Mononuclear cell (primary cell): ENCODE results near the gene ZNF12. TPM values are rescaled to one million over a fixed set of nuclear protein-coding genes. Genes with fewer than 3 reads are reported as not detected.

Experiments used
- H3K27me3 ChIP-seq: 2 replicates; pipeline ENCODE4 v1.6.0; 2011; ENCODE audit warnings: low read length, control low read depth; ENCODE audit not compliant: insufficient read depth
- H3K4me1 ChIP-seq: 2 replicates; pipeline ENCODE4 v1.5.1; 2011; ENCODE audit warnings: mild to moderate bottlenecking, low read length, control low read depth; ENCODE audit not compliant: insufficient read depth
- H3K4me3 ChIP-seq: 2 replicates; pipeline ENCODE4 v1.5.1; 2011; ENCODE audit warnings: mild to moderate bottlenecking, low read length, moderate library complexity
- H3K9me3 ChIP-seq: 2 replicates; pipeline ENCODE4 v1.5.1; 2011; ENCODE audit warnings: low read depth, mild to moderate bottlenecking, control low read depth, low read length
- total RNA-seq: library from RNA; depleted of rRNA; stranded (reverse); fragments of >200 nt; gene quantifications from one replicate; pipeline ENCODE4 v1.2.3, GENCODE V29; 2012

ZNF12 gene
- total RNA-seq, 1 donor, result 17.0 TPM

GRCh38 chr7:6644728-6645127 is 62.0 kb downstream of the ZNF12 start:
- Histone ChIP-seq H3K4me1 (peaks cover 4% of the 10 kb centered on the region), H3K4me3 (no peak overlapping the region), H3K27me3 (no peaks in the 10 kb centered on the region), H3K9me3 (no peaks in the 10 kb centered on the region)

- Histone ChIP-seq H3K4me3 (no peak overlapping the region), H3K4me1 (peaks cover 10% of the 10 kb centered on the region), H3K27me3 (no peaks in the 10 kb centered on the region), H3K9me3 (no peaks in the 10 kb centered on the region)
Observed at GRCh38 chr7:6643915-6644625, 62.7 kb downstream of the ZNF12 start.

GRCh38 chr7:6642861-6643640 is 63.7 kb downstream of the ZNF12 start:
- Histone ChIP-seq H3K4me3 (no peak overlapping the region), H3K9me3 (no peaks in the 10 kb centered on the region), H3K4me1 (peaks cover 20% of the 10 kb centered on the region), H3K27me3 (no peaks in the 10 kb centered on the region)

- no peaks in the 10 kb centered on the region for H3K9me3 ChIP-seq
- H3K4me1 ChIP-seq, result peaks cover 25% of the 10 kb centered on the region
- no peak overlapping the region for H3K4me3 ChIP-seq
- no peaks in the 10 kb centered on the region for H3K27me3 ChIP-seq
Observed at GRCh38 chr7:6642239-6642839, 64.4 kb downstream of the ZNF12 start.

GRCh38 chr7:6641305-6642035 is 65.3 kb downstream of the ZNF12 start:
- no peak overlapping the region for H3K4me3 ChIP-seq
- H3K9me3 ChIP-seq, result no peaks in the 10 kb centered on the region
- H3K27me3 ChIP-seq, result no peaks in the 10 kb centered on the region
- peaks cover 28% of the 10 kb centered on the region for H3K4me1 ChIP-seq

- Histone ChIP-seq H3K4me3 (no peak overlapping the region), H3K27me3 (no peaks in the 10 kb centered on the region), H3K4me1 (peaks cover 40% of the 10 kb centered on the region), H3K9me3 (no peaks in the 10 kb centered on the region)
Observed at GRCh38 chr7:6640246-6640721, 66.5 kb downstream of the ZNF12 start.

GRCh38 chr7:6639627-6640026 is 67.1 kb downstream of the ZNF12 start:
- no peak overlapping the region for H3K4me3 ChIP-seq
- H3K4me1 ChIP-seq, result peaks cover 43% of the 10 kb centered on the region
- H3K27me3 ChIP-seq, result no peaks in the 10 kb centered on the region
- no peaks in the 10 kb centered on the region for H3K9me3 ChIP-seq

GRCh38 chr7:6639032-6639431 is 67.7 kb downstream of the ZNF12 start:
- H3K27me3 ChIP-seq, result no peaks in the 10 kb centered on the region
- no peak overlapping the region for H3K4me3 ChIP-seq
- no peaks in the 10 kb centered on the region for H3K9me3 ChIP-seq
- H3K4me1 ChIP-seq, result peaks cover 43% of the 10 kb centered on the region

Other genes starting within 250 kb of the ZNF12 start
- 21.8 TPM for gene KDELR2, start 222.8 kb downstream of the ZNF12 start, total RNA-seq
- 0.21 TPM for gene GRID2IP, start 155.5 kb downstream of the ZNF12 start, total RNA-seq
- 24.1 TPM for gene ZDHHC4, start 129.5 kb downstream of the ZNF12 start, total RNA-seq
- gene INTS15, start 116.9 kb downstream of the ZNF12 start, total RNA-seq, result 22.2 TPM
- gene ZNF853, start 91.3 kb downstream of the ZNF12 start, total RNA-seq, result 3.8 TPM
- gene ZNF316, start 69.6 kb downstream of the ZNF12 start, total RNA-seq, result 23.3 TPM
- gene RSPH10B2, start 47.2 kb upstream of the ZNF12 start, total RNA-seq, result 0.21 TPM
- gene CCZ1B, start 119.3 kb upstream of the ZNF12 start, total RNA-seq, result 74.5 TPM